HG03095 (cell line): ENCODE data around the gene TREML4.

ENCODE experiments used
- ATAC-seq: cut with Tn5 transposase; IDR thresholded peaks from one replicate; pipeline ENCODE4 v1.9.1; 2021; ENCODE audit warnings: moderate library complexity; ENCODE audit not compliant: unreplicated experiment

The TREML4 gene

GRCh38 chr6:41252401-41253169 lies 24.4 kb downstream of the TREML4 start:
- ATAC-seq: no peak

GRCh38 chr6:41255110-41255509 lies 27.0 kb downstream of the TREML4 start:
- no peak for ATAC-seq

- no peak for ATAC-seq
Observed at GRCh38 chr6:41255638-41256246, 27.6 kb downstream of the TREML4 start.

GRCh38 chr6:41256383-41256782 lies 28.2 kb downstream of the TREML4 start:
- ATAC-seq: no peak

- no peak for ATAC-seq
Observed at GRCh38 chr6:41257369-41258195, 29.4 kb downstream of the TREML4 start.

GRCh38 chr6:41258196-41258493 lies 30.0 kb downstream of the TREML4 start:
- no peak for ATAC-seq

GRCh38 chr6:41262401-41262800 lies 34.3 kb downstream of the TREML4 start:
- no peak for ATAC-seq

GRCh38 chr6:41263267-41263666 lies 35.1 kb downstream of the TREML4 start:
- no peak for ATAC-seq

GRCh38 chr6:41266541-41266940 lies 38.4 kb downstream of the TREML4 start:
- ATAC-seq: no peak

- ATAC-seq: no peak
Observed at GRCh38 chr6:41268478-41268877, 40.3 kb downstream of the TREML4 start.

- no peak for ATAC-seq
Observed at GRCh38 chr6:41269166-41269565, 41.0 kb downstream of the TREML4 start.

GRCh38 chr6:41269716-41270115 lies 41.6 kb downstream of the TREML4 start:
- ATAC-seq: no peak

GRCh38 chr6:41271901-41272395 lies 43.8 kb downstream of the TREML4 start:
- no peak for ATAC-seq

GRCh38 chr6:41272591-41273240 lies 44.6 kb downstream of the TREML4 start:
- no peak for ATAC-seq

- no peak for ATAC-seq
Observed at GRCh38 chr6:41273714-41274113, 45.6 kb downstream of the TREML4 start.

GRCh38 chr6:41274256-41274655 lies 46.1 kb downstream of the TREML4 start:
- no peak for ATAC-seq

- no peak for ATAC-seq
Observed at GRCh38 chr6:41275489-41275888, 47.3 kb downstream of the TREML4 start.

- no peak for ATAC-seq
Observed at GRCh38 chr6:41277605-41278004, 49.5 kb downstream of the TREML4 start.

GRCh38 chr6:41278699-41279405 lies 50.7 kb downstream of the TREML4 start:
- ATAC-seq: no peak

- ATAC-seq: no peak
Observed at GRCh38 chr6:41280381-41281057, 52.4 kb downstream of the TREML4 start.
